Central memory CD4-positive, alpha-beta T cell (primary cell): ENCODE data around the gene SH2D4B.

Experiments
- DNase-seq: peaks from one replicate; pipeline ENCODE4 v3.0.0; 2022

SH2D4B gene

GRCh38 chr10:80598084-80598798, 60.5 kb downstream of the SH2D4B start:
- DNase-seq = no peak

- no peak for DNase-seq
Observed at GRCh38 chr10:80598951-80599350, 61.2 kb downstream of the SH2D4B start.

DNA sequence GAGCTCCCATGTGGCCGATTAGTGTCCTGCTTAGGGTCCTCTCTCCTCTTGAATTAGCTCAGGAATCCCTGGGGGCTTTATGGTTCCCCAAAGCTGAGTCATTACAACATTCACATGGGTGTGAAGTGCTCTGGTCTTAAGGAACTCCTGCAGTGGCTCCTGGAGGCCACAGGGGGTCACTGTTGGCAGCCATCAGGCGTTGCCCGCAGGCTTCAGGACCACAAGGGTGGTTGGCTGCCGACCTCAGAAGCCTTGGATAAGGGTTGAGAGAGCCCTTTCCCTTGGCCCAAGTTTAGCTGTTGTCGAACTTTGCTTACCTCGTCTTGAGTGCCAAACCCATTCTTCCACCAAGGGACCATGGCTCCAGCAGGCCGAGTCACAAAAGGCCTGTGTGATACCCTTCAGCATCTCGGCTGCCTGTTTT, 61.7 kb downstream of the SH2D4B start:
- no peak for DNase-seq

DNA sequence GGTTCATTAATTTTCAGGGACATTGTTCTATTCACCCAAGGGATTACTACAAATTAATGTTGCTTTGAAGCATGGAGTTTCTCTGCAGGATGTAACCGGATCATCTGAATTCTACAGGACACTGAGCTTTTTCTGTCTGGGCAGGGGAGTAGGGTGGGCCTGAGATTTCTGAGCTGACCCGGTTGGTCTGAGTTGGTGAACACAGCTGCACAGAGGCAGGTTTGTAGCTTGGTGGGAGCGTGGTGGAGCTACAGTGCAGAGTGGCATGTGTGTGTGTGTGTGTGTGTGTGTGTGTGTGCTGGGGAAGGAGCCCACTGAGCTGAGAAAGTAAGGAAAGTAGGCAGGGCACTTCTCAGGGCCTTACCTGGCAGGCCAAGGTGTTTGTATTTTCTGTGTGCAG, 62.6 kb downstream of the SH2D4B start:
- DNase-seq = no peak

- DNase-seq = no peak
Observed at GRCh38 chr10:80602881-80603280, 65.2 kb downstream of the SH2D4B start.

DNA sequence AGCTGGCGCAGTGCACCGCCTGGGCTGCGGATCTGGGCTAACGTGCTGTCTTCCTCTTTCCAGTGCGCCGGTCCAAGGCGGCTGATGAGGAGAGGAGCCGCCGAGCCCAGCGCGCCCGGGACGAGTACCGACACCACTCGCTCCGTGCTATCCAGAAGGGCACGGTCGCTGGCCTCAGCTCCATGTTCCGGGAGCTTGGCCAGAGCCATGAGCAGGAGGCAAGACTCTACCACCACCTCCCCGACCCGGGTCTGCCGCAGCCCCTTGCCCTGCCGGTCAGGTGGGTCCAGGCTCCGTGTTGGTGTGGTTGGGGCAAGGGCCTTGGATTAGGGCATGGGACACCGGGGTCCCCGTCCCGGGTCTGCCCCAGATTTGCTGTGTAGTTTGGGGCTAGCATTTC, 65.8 kb downstream of the SH2D4B start:
- DNase-seq = no peak

- no peak for DNase-seq
Observed at GRCh38 chr10:80608706-80609105, 71.0 kb downstream of the SH2D4B start.

DNA sequence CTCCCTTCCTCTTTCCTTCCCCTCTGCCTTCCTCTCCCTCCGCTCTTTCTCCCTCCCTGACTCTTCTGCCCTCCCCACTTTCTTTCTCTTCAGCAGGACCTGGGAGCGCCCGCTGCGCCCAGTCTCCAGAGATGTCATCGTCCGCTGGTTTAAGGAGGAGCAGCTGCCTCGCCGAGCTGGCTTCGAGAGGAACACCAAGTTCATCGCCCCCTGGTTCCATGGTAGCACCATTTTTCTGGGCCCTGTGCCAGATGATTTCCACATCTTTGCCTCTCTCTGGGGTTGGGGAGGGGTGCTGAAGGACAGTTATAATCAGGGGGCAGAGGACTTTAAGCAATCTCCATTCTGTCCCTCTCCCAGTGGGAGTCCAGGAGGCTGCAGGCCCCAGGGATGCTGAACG, 71.6 kb downstream of the SH2D4B start:
- DNase-seq = no peak

- no peak for DNase-seq
Observed at GRCh38 chr10:80611481-80612185, 73.9 kb downstream of the SH2D4B start.

GRCh38 chr10:80612261-80612660, 74.6 kb downstream of the SH2D4B start:
- DNase-seq = no peak

DNA sequence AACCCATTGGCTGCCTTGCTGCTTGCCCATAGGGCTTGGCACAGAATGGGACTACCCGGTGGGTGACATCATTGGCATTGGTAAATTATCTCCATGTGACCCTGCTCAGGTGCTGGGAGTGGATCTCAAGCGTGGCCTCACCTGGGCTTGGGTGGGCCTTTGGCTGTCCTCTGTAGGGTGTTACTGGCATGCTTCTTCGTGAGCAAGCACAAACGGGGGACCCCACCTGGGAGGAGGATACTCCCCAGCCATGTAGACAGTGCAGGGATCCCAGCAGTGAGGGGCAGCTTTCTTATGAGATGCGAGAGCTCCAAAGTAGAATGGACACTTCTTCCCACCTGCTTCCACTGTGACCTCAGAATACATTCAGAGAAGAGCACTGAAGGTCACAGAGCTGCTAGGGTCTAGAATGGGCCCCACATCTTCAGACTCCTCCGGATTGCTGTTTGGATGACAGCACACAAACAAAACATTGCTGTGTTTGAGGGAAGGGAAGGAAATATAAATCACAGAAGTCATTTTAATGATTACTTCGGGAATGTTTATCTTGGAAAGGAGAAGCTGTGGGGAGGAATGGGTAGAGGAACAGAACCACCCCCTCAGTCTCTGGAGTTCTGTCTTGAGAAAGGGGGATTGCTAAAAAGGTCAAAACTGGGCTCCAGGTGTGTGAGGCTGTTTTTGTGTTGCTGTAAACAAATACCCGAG, 75.9 kb downstream of the SH2D4B start:
- DNase-seq = no peak

DNA sequence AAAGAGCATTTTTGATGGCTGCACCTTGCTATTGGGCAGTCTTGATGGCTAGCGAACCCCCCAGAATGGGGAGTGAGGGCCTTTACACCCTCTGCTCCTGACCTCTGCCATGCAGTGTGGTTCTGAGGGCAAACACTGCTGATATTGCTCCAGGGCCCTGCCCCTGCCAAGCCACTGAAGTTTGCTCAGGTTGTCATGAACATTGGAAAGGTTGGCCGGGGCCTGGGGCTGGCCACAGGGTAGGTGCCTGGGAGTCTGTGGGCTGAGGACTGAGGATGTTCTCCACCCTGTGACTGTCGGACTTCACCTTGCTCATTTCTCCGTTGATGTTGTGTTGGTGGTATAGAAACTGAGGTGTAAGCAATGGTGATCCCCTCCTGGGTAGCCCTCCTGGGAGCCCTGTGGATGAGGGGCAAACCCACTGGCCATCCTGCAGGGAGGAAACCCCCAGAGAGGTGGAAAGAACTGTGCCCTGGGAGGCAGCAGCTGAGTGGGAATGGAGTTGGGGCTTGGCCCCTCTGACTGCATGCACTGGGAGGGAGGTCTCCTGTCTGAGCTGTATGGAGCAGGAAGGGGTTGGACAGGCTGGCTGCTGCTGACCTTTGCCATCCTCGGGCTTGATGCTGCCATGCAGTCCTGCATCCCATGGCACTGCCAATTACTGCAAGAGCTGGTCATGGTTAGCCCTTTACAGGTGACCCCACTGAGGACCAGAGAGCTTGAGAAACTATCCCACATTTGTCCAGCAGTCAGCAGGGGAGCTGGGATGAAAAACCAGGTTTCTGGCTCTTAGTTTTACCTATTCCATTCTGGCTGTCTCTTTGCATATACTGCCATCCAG, 77.1 kb downstream of the SH2D4B start:
- DNase-seq = no peak

- no peak for DNase-seq
Observed at GRCh38 chr10:80617807-80618206, 80.1 kb downstream of the SH2D4B start.

GRCh38 chr10:80619036-80619435, 81.3 kb downstream of the SH2D4B start:
- no peak for DNase-seq

- DNase-seq = no peak
Observed at GRCh38 chr10:80622153-80622552, 84.5 kb downstream of the SH2D4B start.

DNA sequence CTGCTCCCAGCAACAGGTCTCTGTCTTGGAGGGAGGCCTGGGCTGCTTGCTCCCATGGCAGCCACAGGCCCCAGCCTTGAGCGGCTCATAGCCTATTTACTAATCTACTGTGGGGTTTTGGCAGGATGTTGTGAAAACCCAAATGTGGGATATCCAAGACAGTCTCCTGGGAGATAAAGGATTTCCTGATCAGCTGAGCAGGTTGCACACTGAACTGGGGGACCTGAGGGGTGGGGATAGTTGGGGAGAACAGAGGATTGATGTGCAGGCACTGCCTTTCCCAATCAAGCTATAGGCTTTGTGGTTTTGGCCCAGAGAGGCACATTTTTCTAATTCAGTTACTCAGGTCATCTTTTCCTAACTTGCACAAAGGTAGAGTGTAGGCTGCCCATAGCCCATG, 92.6 kb downstream of the SH2D4B start:
- DNase-seq = no peak

DNA sequence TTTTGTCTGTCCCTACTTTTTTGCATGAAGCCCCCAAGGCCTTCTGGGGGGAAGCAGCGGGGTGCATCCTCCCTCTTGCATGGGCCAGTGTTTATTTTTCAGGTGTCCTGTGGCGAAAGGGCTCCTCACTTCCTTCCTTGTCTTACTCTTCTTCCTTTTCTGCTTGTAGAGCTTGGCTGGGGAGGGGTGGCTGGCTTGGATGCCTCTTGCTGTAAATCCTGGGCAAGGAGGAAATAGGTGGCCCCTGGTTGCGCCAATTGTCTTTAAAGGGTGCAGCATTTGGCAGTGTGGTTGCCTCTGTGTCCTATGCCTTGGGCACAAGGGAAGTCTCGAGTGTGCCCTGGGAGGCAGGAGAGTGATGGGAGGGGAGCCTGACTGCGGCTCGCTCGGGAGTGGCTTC, 95.0 kb downstream of the SH2D4B start:
- no peak for DNase-seq

- no peak for DNase-seq
Observed at GRCh38 chr10:80633383-80633860, 95.7 kb downstream of the SH2D4B start.

DNA sequence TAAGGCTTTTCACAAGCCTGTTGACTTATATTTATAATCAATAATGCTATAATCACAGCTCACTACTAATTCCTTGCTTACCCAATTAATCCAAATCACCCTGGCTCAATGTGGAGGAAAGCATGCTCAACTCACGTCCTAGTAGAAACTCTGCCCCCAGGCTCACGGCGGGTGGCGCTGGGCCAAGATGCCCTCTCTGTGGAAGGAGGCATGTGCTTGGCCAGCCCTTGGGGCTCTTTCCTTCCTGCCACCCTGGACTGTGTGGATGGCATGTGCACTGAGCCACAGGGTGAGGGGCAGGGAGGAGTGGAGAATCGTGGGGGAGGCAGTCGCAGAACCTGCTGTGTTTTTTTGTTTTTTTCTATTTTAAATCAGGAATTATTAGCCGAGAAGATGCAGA, 96.2 kb downstream of the SH2D4B start:
- DNase-seq = no peak

- no peak for DNase-seq
Observed at GRCh38 chr10:80642661-80643060, 105.0 kb downstream of the SH2D4B start.

DNA sequence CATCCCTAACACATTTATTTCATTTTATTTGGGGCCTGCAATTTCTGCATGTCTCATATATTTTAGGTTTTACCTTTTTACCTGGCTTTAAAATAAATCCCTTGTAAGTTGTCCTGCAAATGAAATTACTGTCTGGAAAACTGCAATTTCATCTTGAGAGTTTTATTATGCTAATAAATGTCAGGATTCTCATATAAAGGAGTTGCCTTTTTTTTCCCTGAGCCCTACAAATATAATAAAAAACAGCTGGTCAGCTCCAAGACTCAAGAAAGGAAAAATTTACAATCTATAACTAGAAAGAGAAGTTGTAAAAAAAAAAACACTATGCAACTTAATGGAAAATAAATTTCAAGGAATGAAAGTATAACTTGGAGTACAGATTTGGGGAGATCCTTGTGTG, 108.7 kb downstream of the SH2D4B start:
- no peak for DNase-seq

DNA sequence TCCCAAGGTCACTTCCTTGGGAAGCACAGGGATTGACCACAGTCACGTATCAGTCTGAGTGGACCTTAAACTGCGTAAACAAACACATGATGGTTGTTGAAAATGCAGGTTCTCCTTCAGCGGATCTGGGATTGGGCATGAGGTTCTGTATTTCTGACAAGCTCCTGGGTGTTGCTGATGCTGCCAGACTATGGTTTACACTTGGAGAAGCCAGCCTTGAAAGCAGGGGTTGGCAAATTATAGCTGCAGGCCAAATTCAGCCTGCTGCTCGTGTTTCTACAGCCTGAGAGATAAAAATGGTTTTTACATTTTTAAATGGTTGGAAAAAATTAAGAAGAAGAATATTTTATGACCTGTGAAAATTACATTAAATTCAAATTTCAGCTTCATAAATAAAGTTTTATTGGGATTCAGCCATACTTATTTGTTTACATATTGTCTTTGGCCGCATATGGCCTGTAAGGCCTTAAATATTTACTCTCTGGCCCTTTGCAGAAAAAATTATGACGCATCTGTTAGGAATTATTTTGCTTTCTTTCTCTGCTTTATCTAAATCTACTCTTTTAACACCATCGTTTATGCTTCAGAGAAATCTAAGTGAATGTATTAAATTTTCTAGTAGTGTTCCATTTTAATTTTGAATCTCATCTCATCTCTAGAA, 109.6 kb downstream of the SH2D4B start:
- DNase-seq = no peak
